WERI-Rb-1 (cell line): ENCODE results near the gene ZNF492.
"Not testable (repeated sequence)": the region's sequence is repeated elsewhere in the genome, so short reads cannot be mapped to it uniquely, and the experiment has no call there.

Source experiments
- DNase-seq: peaks from one replicate; pipeline ENCODE4 v3.0.0-alpha.2; 2020
- H3K27ac ChIP-seq: fragments of 250-450 bp; sonication (Bioruptor Pico); 2 replicates; pipeline ENCODE4 v1.5.1; 2020; ENCODE audit warnings: mild to moderate bottlenecking, moderate library complexity
- H3K27me3 ChIP-seq: fragments of 250-450 bp; sonication (Bioruptor Pico); 2 replicates; pipeline ENCODE4 v1.5.1; 2021; ENCODE audit warnings: mild to moderate bottlenecking, low read depth, moderate library complexity; ENCODE audit not compliant: insufficient read depth, severe bottlenecking
- H3K36me3 ChIP-seq: fragments of 250-450 bp; sonication (Bioruptor Pico); 2 replicates; pipeline ENCODE4 v1.5.1; 2020; ENCODE audit warnings: mild to moderate bottlenecking, moderate library complexity
- H3K4me3 ChIP-seq: 2 replicates; pipeline ENCODE4 v1.5.1; 2011; ENCODE audit warnings: low read depth, mild to moderate bottlenecking, control low read depth, low read length
- H3K9me3 ChIP-seq: fragments of 250-450 bp; sonication (Bioruptor Pico); 2 replicates; pipeline ENCODE4 v1.5.1; 2021; ENCODE audit warnings: mild to moderate bottlenecking, moderate library complexity; ENCODE audit not compliant: severe bottlenecking
- CTCF ChIP-seq: IDR thresholded peaks from 2 replicates; pipeline ENCODE4 v1.5.1; 2011; ENCODE audit warnings: low read depth, mild to moderate bottlenecking, control low read depth, inconsistent platforms, low read length

Gene ZNF492

GRCh38 chr19:22633706-22634449, at the start of gene ZNF492:
Gene ZNF492, plus strand, starts transcription at chr19:22634324. Its CDS starts 19,076 bp downstream, at chr19:22653400.
- Histone ChIP-seq H3K4me3 (peak within 1 kb of the TSS; percentile 78), H3K27ac (peak within 1 kb of the TSS; percentile 84)
- DNase-seq, result peak; percentile 92
- H3K36me3 ChIP-seq, H3K9me3 ChIP-seq, H3K27me3 ChIP-seq: not testable (repeated sequence)

GRCh38 chr19:22595422-22595821, 38.7 kb upstream of the ZNF492 start:
- Histone ChIP-seq H3K27ac (no peak overlapping the region), H3K4me3 (no peak overlapping the region), H3K36me3 (no peaks in the 10 kb centered on the region), H3K9me3 (no peaks in the 10 kb centered on the region), H3K27me3 (peaks cover 48% of the 10 kb centered on the region)
- DNase-seq, result no peak
- TF ChIP-seq CTCF, result no peak

GRCh38 chr19:22595918-22596341, 38.2 kb upstream of the ZNF492 start:
- no peaks in the 10 kb centered on the region for H3K9me3 ChIP-seq

GRCh38 chr19:22600690-22601648, 33.2 kb upstream of the ZNF492 start:
- H3K36me3 ChIP-seq, result no peaks in the 10 kb centered on the region
- peaks cover 69% of the 10 kb centered on the region for H3K27me3 ChIP-seq
- DNase-seq, result no peak
- H3K4me3 ChIP-seq, result no peak overlapping the region
- no peaks in the 10 kb centered on the region for H3K9me3 ChIP-seq
- no peak overlapping the region for H3K27ac ChIP-seq
- no peak for TF ChIP-seq CTCF

More at GRCh38 chr19:22595918-22596341, 38.2 kb upstream of the ZNF492 start:
- H3K27ac ChIP-seq, result no peak overlapping the region
- no peak for DNase-seq
- H3K4me3 ChIP-seq, result no peak overlapping the region
- no peak for TF ChIP-seq CTCF
- no peaks in the 10 kb centered on the region for H3K36me3 ChIP-seq
- peaks cover 53% of the 10 kb centered on the region for H3K27me3 ChIP-seq

- no peak overlapping the region for H3K4me3 ChIP-seq
- no peak overlapping the region for H3K27ac ChIP-seq
- no peaks in the 10 kb centered on the region for H3K36me3 ChIP-seq
- TF ChIP-seq CTCF, result no peak
- no peak for DNase-seq
- H3K27me3 ChIP-seq, result peaks cover 67% of the 10 kb centered on the region
- no peaks in the 10 kb centered on the region for H3K9me3 ChIP-seq
Measured at GRCh38 chr19:22601906-22602630, 32.1 kb upstream of the ZNF492 start.
